HEK293 (cell line): ENCODE data around the gene PLA2G4A.

Experiments
- CTCF ChIA-PET: fragments of 350-600 bp; formaldehyde crosslinking; extraction: SDS; loops from one replicate; lab custom pipeline; 2021; ENCODE audit warnings: antibody characterized with exemption; lab: Yijun Ruan, JAX
- POLR2A ChIA-PET: fragments of 300-600 bp; formaldehyde crosslinking; extraction: SDS; loops from one replicate; lab custom pipeline; 2020; ENCODE audit warnings: antibody characterized with exemption, inconsistent platforms; lab: Yijun Ruan, JAX
- H3K27ac ChIP-seq: fragments of 200-500 bp; sonication (Bioruptor generic); 2 replicates; pipeline ENCODE4 v1.5.1; 2014; ENCODE audit warnings: low read depth, low read length, control low read depth, inconsistent platforms; ENCODE audit errors: extremely low read depth
- H3K36me3 ChIP-seq, 2 experiments: fragments of 200-500 bp in 1 of 2; sonication (Bioruptor generic) in 1 of 2; 1 replicate in 1 of 2; 2 replicates in 1 of 2; pipeline ENCODE4 v1.5.1; 2014 to 2017; ENCODE audit warnings: inconsistent platforms in 2 of 2, low read length in 2 of 2; ENCODE audit not compliant: control insufficient read depth in 2 of 2, insufficient read depth in 1 of 2
- H3K4me1 ChIP-seq: fragments of 200-500 bp; sonication (Bioruptor generic); 2 replicates; pipeline ENCODE4 v1.5.1; 2014; ENCODE audit warnings: mild to moderate bottlenecking, low read length, inconsistent platforms; ENCODE audit not compliant: control insufficient read depth, insufficient read depth
- H3K4me3 ChIP-seq: 2 replicates; pipeline ENCODE4 v1.5.1; 2011; ENCODE audit warnings: low read depth, mild to moderate bottlenecking, control low read depth, low read length, moderate library complexity
- H3K9me3 ChIP-seq: fragments of 200-500 bp; sonication (Bioruptor generic); 2 replicates; pipeline ENCODE4 v1.5.1; 2014; ENCODE audit warnings: low read depth, low read length, inconsistent platforms; ENCODE audit not compliant: control insufficient read depth, insufficient read depth
- FEZF1 ChIP-seq: fragments of 450-650 bp; formaldehyde crosslinking; IDR thresholded peaks from 2 replicates; pipeline ENCODE4 v1.5.1; 2016; ENCODE audit warnings: missing biosample characterization, missing genetic modification characterization
- GLI4 ChIP-seq: fragments of 450-650 bp; formaldehyde crosslinking; IDR thresholded peaks from 2 replicates; pipeline ENCODE4 v1.5.1; 2016; ENCODE audit warnings: missing biosample characterization, missing genetic modification characterization
- KLF10 ChIP-seq: fragments of 450-650 bp; IDR thresholded peaks from 2 replicates; pipeline ENCODE4 v1.5.1; 2018; ENCODE audit warnings: missing biosample characterization, mild to moderate bottlenecking, missing genetic modification characterization
- MZF1 ChIP-seq: fragments of 450-650 bp; formaldehyde crosslinking; IDR thresholded peaks from 2 replicates; pipeline ENCODE4 v1.5.1; 2017; ENCODE audit warnings: missing biosample characterization, missing genetic modification characterization, borderline replicate concordance
- OVOL3 ChIP-seq: fragments of 450-650 bp; formaldehyde crosslinking; IDR thresholded peaks from 2 replicates; pipeline ENCODE4 v1.5.1; 2016; ENCODE audit warnings: missing biosample characterization, missing genetic modification characterization
- PATZ1 ChIP-seq: fragments of 450-650 bp; formaldehyde crosslinking; IDR thresholded peaks from 2 replicates; pipeline ENCODE4 v1.5.1; 2016; ENCODE audit warnings: missing biosample characterization, missing genetic modification characterization
- PRDM1 ChIP-seq: fragments of 450-650 bp; formaldehyde crosslinking; IDR thresholded peaks from 2 replicates; pipeline ENCODE4; 2016; ENCODE audit warnings: missing biosample characterization, missing genetic modification characterization
- RBAK ChIP-seq: fragments of 450-650 bp; formaldehyde crosslinking; IDR thresholded peaks from 2 replicates; pipeline ENCODE4 v1.5.1; 2016; ENCODE audit warnings: missing biosample characterization, missing genetic modification characterization
- SP3 ChIP-seq: fragments of 450-650 bp; formaldehyde crosslinking; IDR thresholded peaks from 2 replicates; pipeline ENCODE4 v1.5.1; 2016; ENCODE audit warnings: missing biosample characterization, missing genetic modification characterization
- ZBTB10 ChIP-seq: fragments of 450-650 bp; formaldehyde crosslinking; IDR thresholded peaks from 2 replicates; pipeline ENCODE4 v1.5.1; 2016; ENCODE audit warnings: missing biosample characterization, missing genetic modification characterization
- ZFP69B ChIP-seq: fragments of 450-650 bp; formaldehyde crosslinking; IDR thresholded peaks from 2 replicates; pipeline ENCODE4 v1.5.1; 2016; ENCODE audit warnings: missing biosample characterization, missing genetic modification characterization
- ZNF169 ChIP-seq: fragments of 450-650 bp; formaldehyde crosslinking; IDR thresholded peaks from 2 replicates; pipeline ENCODE4 v1.5.1; 2016; ENCODE audit warnings: missing biosample characterization, missing genetic modification characterization
- ZNF239 ChIP-seq: fragments of 450-650 bp; formaldehyde crosslinking; IDR thresholded peaks from 2 replicates; pipeline ENCODE4 v1.5.1; 2016; ENCODE audit warnings: missing biosample characterization, missing genetic modification characterization
- ZNF366 ChIP-seq: fragments of 450-650 bp; formaldehyde crosslinking; conservative IDR thresholded peaks from 2 replicates; pipeline ENCODE4 v1.5.1; 2016; ENCODE audit warnings: missing biosample characterization, missing genetic modification characterization
- ZNF398 ChIP-seq: fragments of 450-650 bp; formaldehyde crosslinking; IDR thresholded peaks from 2 replicates; pipeline ENCODE4 v1.5.1; 2017; ENCODE audit warnings: missing biosample characterization, missing genetic modification characterization
- ZNF514 ChIP-seq: fragments of 450-650 bp; formaldehyde crosslinking; IDR thresholded peaks from 2 replicates; pipeline ENCODE4 v1.5.1; 2016; ENCODE audit warnings: missing biosample characterization, missing genetic modification characterization
- ZNF530 ChIP-seq: fragments of 450-650 bp; formaldehyde crosslinking; IDR thresholded peaks from 2 replicates; pipeline ENCODE4 v1.5.1; 2016; ENCODE audit warnings: low read depth, missing biosample characterization, missing genetic modification characterization
- ZNF548 ChIP-seq: fragments of 450-650 bp; formaldehyde crosslinking; IDR thresholded peaks from 2 replicates; pipeline ENCODE4 v1.5.1; 2016; ENCODE audit warnings: missing biosample characterization, missing genetic modification characterization
- ZNF561 ChIP-seq: fragments of 450-650 bp; IDR thresholded peaks from 2 replicates; pipeline ENCODE4 v1.5.1; 2018; ENCODE audit warnings: missing biosample characterization, missing genetic modification characterization, borderline replicate concordance
- ZNF660 ChIP-seq: fragments of 450-650 bp; IDR thresholded peaks from 2 replicates; pipeline ENCODE4 v1.5.1; 2018; ENCODE audit warnings: missing biosample characterization, mild to moderate bottlenecking, missing genetic modification characterization
- ZNF785 ChIP-seq: fragments of 450-650 bp; formaldehyde crosslinking; IDR thresholded peaks from 2 replicates; pipeline ENCODE4 v1.5.1; 2016; ENCODE audit warnings: missing biosample characterization, missing genetic modification characterization
- ZNF792 ChIP-seq: fragments of 450-650 bp; formaldehyde crosslinking; IDR thresholded peaks from 2 replicates; pipeline ENCODE4 v1.5.1; 2016; ENCODE audit warnings: missing biosample characterization, missing genetic modification characterization

The PLA2G4A gene

DNA sequence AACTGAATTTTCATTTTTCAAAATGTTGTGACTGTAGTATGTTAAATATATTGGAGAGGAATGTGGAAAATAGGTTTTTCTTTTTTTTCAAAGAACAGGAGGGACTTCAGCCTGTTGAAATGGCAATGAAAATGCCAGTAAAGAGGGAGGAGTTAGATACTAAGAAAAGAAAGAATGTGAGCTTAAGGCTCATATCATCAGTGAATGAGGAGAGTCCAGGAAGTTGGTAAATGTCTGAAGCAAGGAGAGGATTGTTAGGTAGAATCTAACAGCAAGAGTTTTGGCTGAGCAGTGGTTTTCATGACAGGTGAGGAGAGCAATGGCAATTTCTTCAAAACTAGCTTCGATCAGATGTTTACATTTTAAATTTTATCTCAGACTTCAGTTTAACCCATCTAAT, 43.0 kb downstream of the PLA2G4A start:
- CTCF ChIA-PET, result no interaction called here

DNA sequence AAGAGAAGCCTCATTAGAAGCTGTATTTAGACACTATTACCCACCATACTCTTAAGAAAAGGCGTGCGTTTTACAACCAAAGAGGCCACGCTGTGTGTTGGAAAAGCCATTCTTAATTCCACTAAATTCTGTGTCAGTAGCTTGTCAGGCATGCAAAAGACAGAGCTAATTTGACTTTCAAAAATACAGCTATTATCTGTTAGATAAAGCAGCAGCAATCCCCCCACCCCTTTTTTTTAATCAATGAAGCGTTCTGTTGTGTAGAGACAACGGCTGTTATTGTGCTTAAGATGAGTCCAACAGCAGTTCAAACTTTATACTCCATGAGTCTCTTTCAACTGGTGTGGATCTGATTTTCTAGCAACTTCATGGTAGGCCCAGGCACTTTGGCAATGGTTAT, 43.5 kb downstream of the PLA2G4A start:
- Histone ChIP-seq H3K9me3 (no peaks in the 10 kb centered on the region), H3K4me1 (no peaks in the 10 kb centered on the region)
- TF ChIP-seq ZNF366 (tag by site-specific recombination) (no peak), FEZF1 (tag by site-specific recombination) (no peak)
- TF ChIP-seq, all 188 proteins: peak for 0
- ChIA-PET POLR2A (no interaction called here), CTCF (no interaction called here)
- Histone ChIP-seq H3K36me3 (no peaks in the 10 kb centered on the region), H3K4me3 (no peak overlapping the region), H3K27ac (no peak overlapping the region)

More for the DNA sequence above, 43.0 kb downstream of the PLA2G4A start:
- Histone ChIP-seq H3K4me1 (no peaks in the 10 kb centered on the region), H3K4me3 (no peak overlapping the region), H3K36me3 (no peaks in the 10 kb centered on the region), H3K27ac (no peak overlapping the region), H3K9me3 (no peaks in the 10 kb centered on the region)
- POLR2A ChIA-PET, result no interaction called here
- TF ChIP-seq KLF10 (tag by site-specific recombination) (no peak), GLI4 (tag by site-specific recombination) (no peak), OVOL3 (no peak), ZNF561 (no peak), SP3 (tag by site-specific recombination) (no peak), ZNF514 (tag by site-specific recombination) (no peak), ZNF398 (tag by site-specific recombination) (no peak), MZF1 (tag by site-specific recombination) (no peak), ZBTB10 (tag by site-specific recombination) (no peak), RBAK (no peak), ZNF169 (tag by site-specific recombination) (no peak), ZNF660 (no peak), ZNF239 (tag by site-specific recombination) (no peak), ZNF548 (tag by site-specific recombination) (no peak), ZNF792 (tag by site-specific recombination) (no peak), ZNF530 (tag by site-specific recombination) (no peak), PRDM1 (tag by site-specific recombination) (no peak), ZFP69B (tag by site-specific recombination) (no peak), ZNF785 (no peak), PATZ1 (tag by site-specific recombination) (no peak)
